Activated T-helper 17 cell treated with anti-CD3 and anti-CD28 coated beads, Interleukin-2, amount 50 U/mL, for 72 hours (primary cell): Measurements from ENCODE around the gene ODAD2. TPM values are rescaled to one million over a fixed set of nuclear protein-coding genes. Genes with fewer than 3 reads are reported as not detected.
"Not testable (repeated sequence)": the region's sequence is repeated elsewhere in the genome, so short reads cannot be mapped to it uniquely, and the experiment has no call there.

Experiments used
- ATAC-seq: fragments of 150-1000 bp; cut with Tn5 transposase; replicated peaks from 2 replicates; pipeline ENCODE4 v1.10.0; 2021; ENCODE audit warnings: mild to moderate bottlenecking, moderate library complexity
- H3K27ac Mint-ChIP-seq: one replicate; pipeline ENCODE4 v1.8.0; 2022; ENCODE audit warnings: mixed read lengths
- H3K27me3 Mint-ChIP-seq: one replicate; pipeline ENCODE4 v1.8.0; 2022; ENCODE audit warnings: mixed read lengths
- H3K36me3 Mint-ChIP-seq: one replicate; pipeline ENCODE4 v1.8.0; 2022; ENCODE audit warnings: low read depth, mild to moderate bottlenecking, mixed read lengths
- H3K4me1 Mint-ChIP-seq: one replicate; pipeline ENCODE4 v1.8.0; 2022; ENCODE audit warnings: mixed read lengths
- H3K4me3 Mint-ChIP-seq: one replicate; pipeline ENCODE4 v1.8.0; 2022; ENCODE audit warnings: mild to moderate bottlenecking, mixed read lengths
- H3K9me3 Mint-ChIP-seq: one replicate; pipeline ENCODE4 v1.8.0; 2022; ENCODE audit warnings: mixed read lengths
- total RNA-seq, 2 donors: library from RNA; stranded (reverse); gene quantifications; one replicate each; pipeline ENCODE4 v1.2.3, GENCODE V29; 2022

ODAD2 gene
- total RNA-seq, 2 donors from 2014 or later = 0.08 TPM; not detected in 1

GRCh38 chr10:27912231-27912630, 86.6 kb downstream of the ODAD2 start:
- Mint-ChIP-seq H3K4me1 (no peaks in the 10 kb centered on the region), H3K36me3 (no peaks in the 10 kb centered on the region), H3K9me3 (no peaks in the 10 kb centered on the region), H3K4me3 (no peak overlapping the region), H3K27ac (no peak overlapping the region), H3K27me3 (peaks cover 33% of the 10 kb centered on the region)
- no peak for ATAC-seq

GRCh38 chr10:27911539-27911938, 87.3 kb downstream of the ODAD2 start:
- H3K27me3 Mint-ChIP-seq = peaks cover 33% of the 10 kb centered on the region

GRCh38 chr10:27911011-27911410, 87.9 kb downstream of the ODAD2 start:
- Mint-ChIP-seq H3K27ac (no peak overlapping the region), H3K27me3 (peaks cover 33% of the 10 kb centered on the region), H3K4me3 (no peak overlapping the region), H3K36me3 (no peaks in the 10 kb centered on the region), H3K4me1 (no peaks in the 10 kb centered on the region), H3K9me3 (no peaks in the 10 kb centered on the region)
- no peak for ATAC-seq

More at GRCh38 chr10:27911539-27911938, 87.3 kb downstream of the ODAD2 start:
- no peak overlapping the region for H3K4me3 Mint-ChIP-seq
- H3K9me3 Mint-ChIP-seq = no peaks in the 10 kb centered on the region
- ATAC-seq = no peak
- H3K27ac Mint-ChIP-seq = no peak overlapping the region
- no peaks in the 10 kb centered on the region for H3K4me1 Mint-ChIP-seq
- H3K36me3 Mint-ChIP-seq = no peaks in the 10 kb centered on the region

GRCh38 chr10:27908231-27908630, 90.6 kb downstream of the ODAD2 start:
- H3K9me3 Mint-ChIP-seq = peaks cover 8% of the 10 kb centered on the region
- ATAC-seq = no peak

GRCh38 chr10:27899485-27899884, 99.4 kb downstream of the ODAD2 start:
- H3K36me3 Mint-ChIP-seq, H3K27ac Mint-ChIP-seq: not testable (repeated sequence)

More at GRCh38 chr10:27908231-27908630, 90.6 kb downstream of the ODAD2 start:
- no peak overlapping the region for H3K4me3 Mint-ChIP-seq
- H3K36me3 Mint-ChIP-seq = no peaks in the 10 kb centered on the region
- H3K27me3 Mint-ChIP-seq = peaks cover 17% of the 10 kb centered on the region
- H3K27ac Mint-ChIP-seq = no peak overlapping the region
- no peaks in the 10 kb centered on the region for H3K4me1 Mint-ChIP-seq

GRCh38 chr10:27899058-27899457, 99.8 kb downstream of the ODAD2 start:
- no peaks in the 10 kb centered on the region for H3K36me3 Mint-ChIP-seq
- H3K4me1 Mint-ChIP-seq = no peaks in the 10 kb centered on the region
- no peak overlapping the region for H3K4me3 Mint-ChIP-seq
- no peak overlapping the region for H3K27ac Mint-ChIP-seq
- no peak for ATAC-seq
- peaks cover 8% of the 10 kb centered on the region for H3K27me3 Mint-ChIP-seq
- H3K9me3 Mint-ChIP-seq = peaks cover 13% of the 10 kb centered on the region

More at GRCh38 chr10:27899485-27899884, 99.4 kb downstream of the ODAD2 start:
- H3K27me3 Mint-ChIP-seq, ATAC-seq, H3K4me3 Mint-ChIP-seq, H3K4me1 Mint-ChIP-seq: not testable (repeated sequence)
- peaks cover 14% of the 10 kb centered on the region for H3K9me3 Mint-ChIP-seq

- H3K4me3 Mint-ChIP-seq = no peak overlapping the region
- peaks cover 3% of the 10 kb centered on the region for H3K9me3 Mint-ChIP-seq
- H3K4me1 Mint-ChIP-seq = no peaks in the 10 kb centered on the region
- peaks cover 12% of the 10 kb centered on the region for H3K27me3 Mint-ChIP-seq
- H3K36me3 Mint-ChIP-seq = no peaks in the 10 kb centered on the region
- no peak overlapping the region for H3K27ac Mint-ChIP-seq
- no peak for ATAC-seq
These were observed 105.4 kb downstream of the ODAD2 start for GRCh38 chr10:27893358-27893954.

- Mint-ChIP-seq H3K9me3 (peaks cover 4% of the 10 kb centered on the region), H3K36me3 (no peaks in the 10 kb centered on the region), H3K27ac (no peak overlapping the region), H3K4me3 (no peak overlapping the region), H3K4me1 (no peaks in the 10 kb centered on the region), H3K27me3 (peaks cover 8% of the 10 kb centered on the region)
- ATAC-seq = no peak
These were observed 107.9 kb downstream of the ODAD2 start for GRCh38 chr10:27890971-27891370.

GRCh38 chr10:27889518-27889917, 109.4 kb downstream of the ODAD2 start:
- Mint-ChIP-seq H3K27ac (no peak overlapping the region), H3K4me3 (no peak overlapping the region), H3K9me3 (peaks cover 4% of the 10 kb centered on the region), H3K4me1 (no peaks in the 10 kb centered on the region), H3K27me3 (peaks cover 8% of the 10 kb centered on the region), H3K36me3 (no peaks in the 10 kb centered on the region)
- ATAC-seq = no peak

- Mint-ChIP-seq H3K27me3 (peaks cover 3% of the 10 kb centered on the region), H3K27ac (no peak overlapping the region), H3K4me1 (no peaks in the 10 kb centered on the region)
These were observed 114.7 kb downstream of the ODAD2 start for GRCh38 chr10:27884185-27884641.

GRCh38 chr10:27878281-27878680, 120.6 kb downstream of the ODAD2 start:
- Mint-ChIP-seq H3K4me1 (no peaks in the 10 kb centered on the region), H3K4me3 (no peak overlapping the region), H3K27me3 (peaks cover 23% of the 10 kb centered on the region), H3K36me3 (no peaks in the 10 kb centered on the region), H3K27ac (no peak overlapping the region), H3K9me3 (no peaks in the 10 kb centered on the region)
- no peak for ATAC-seq

More at GRCh38 chr10:27884185-27884641, 114.7 kb downstream of the ODAD2 start:
- Mint-ChIP-seq H3K4me3 (no peak overlapping the region), H3K36me3 (no peaks in the 10 kb centered on the region), H3K9me3 (peaks cover 4% of the 10 kb centered on the region)
- ATAC-seq = peak; percentile 40

GRCh38 chr10:27865221-27865635, 133.7 kb downstream of the ODAD2 start:
- peaks cover 19% of the 10 kb centered on the region for H3K27me3 Mint-ChIP-seq
- no peak for ATAC-seq
- no peak overlapping the region for H3K4me3 Mint-ChIP-seq
- no peak overlapping the region for H3K27ac Mint-ChIP-seq
- H3K4me1 Mint-ChIP-seq = no peaks in the 10 kb centered on the region
- no peaks in the 10 kb centered on the region for H3K36me3 Mint-ChIP-seq
- no peaks in the 10 kb centered on the region for H3K9me3 Mint-ChIP-seq

- H3K27ac Mint-ChIP-seq = no peak overlapping the region
- no peaks in the 10 kb centered on the region for H3K4me1 Mint-ChIP-seq
- H3K4me3 Mint-ChIP-seq = no peak overlapping the region
- peaks cover 19% of the 10 kb centered on the region for H3K27me3 Mint-ChIP-seq
- no peaks in the 10 kb centered on the region for H3K9me3 Mint-ChIP-seq
- H3K36me3 Mint-ChIP-seq = no peaks in the 10 kb centered on the region
- no peak for ATAC-seq
These were observed 137.1 kb downstream of the ODAD2 start for GRCh38 chr10:27861781-27862180.

- no peak overlapping the region for H3K4me3 Mint-ChIP-seq
- no peak overlapping the region for H3K27ac Mint-ChIP-seq
- no peaks in the 10 kb centered on the region for H3K36me3 Mint-ChIP-seq
- H3K9me3 Mint-ChIP-seq = no peaks in the 10 kb centered on the region
- no peaks in the 10 kb centered on the region for H3K4me1 Mint-ChIP-seq
- no peak for ATAC-seq
- no peaks in the 10 kb centered on the region for H3K27me3 Mint-ChIP-seq
These were observed 141.3 kb downstream of the ODAD2 start for GRCh38 chr10:27857616-27858015.

- no peak for ATAC-seq
- Mint-ChIP-seq H3K27ac (no peak overlapping the region), H3K36me3 (no peaks in the 10 kb centered on the region), H3K4me1 (no peaks in the 10 kb centered on the region), H3K27me3 (peaks cover 14% of the 10 kb centered on the region), H3K9me3 (no peaks in the 10 kb centered on the region), H3K4me3 (no peak overlapping the region)
These were observed 154.7 kb downstream of the ODAD2 start for GRCh38 chr10:27844223-27844622.
